CD4-positive, alpha-beta T cell treated with Interleukin-4 for 1 hour (primary cell): Measurements from ENCODE around the gene USF3.
A peak's percentile ranks its signal among the peaks of the same experiment; 100 is the strongest.

ENCODE experiments used
- DNase-seq, 2 donors: peaks; one replicate each; pipeline ENCODE4 v3.0.0-alpha.2; 2020 to 2022

USF3 gene

DNA sequence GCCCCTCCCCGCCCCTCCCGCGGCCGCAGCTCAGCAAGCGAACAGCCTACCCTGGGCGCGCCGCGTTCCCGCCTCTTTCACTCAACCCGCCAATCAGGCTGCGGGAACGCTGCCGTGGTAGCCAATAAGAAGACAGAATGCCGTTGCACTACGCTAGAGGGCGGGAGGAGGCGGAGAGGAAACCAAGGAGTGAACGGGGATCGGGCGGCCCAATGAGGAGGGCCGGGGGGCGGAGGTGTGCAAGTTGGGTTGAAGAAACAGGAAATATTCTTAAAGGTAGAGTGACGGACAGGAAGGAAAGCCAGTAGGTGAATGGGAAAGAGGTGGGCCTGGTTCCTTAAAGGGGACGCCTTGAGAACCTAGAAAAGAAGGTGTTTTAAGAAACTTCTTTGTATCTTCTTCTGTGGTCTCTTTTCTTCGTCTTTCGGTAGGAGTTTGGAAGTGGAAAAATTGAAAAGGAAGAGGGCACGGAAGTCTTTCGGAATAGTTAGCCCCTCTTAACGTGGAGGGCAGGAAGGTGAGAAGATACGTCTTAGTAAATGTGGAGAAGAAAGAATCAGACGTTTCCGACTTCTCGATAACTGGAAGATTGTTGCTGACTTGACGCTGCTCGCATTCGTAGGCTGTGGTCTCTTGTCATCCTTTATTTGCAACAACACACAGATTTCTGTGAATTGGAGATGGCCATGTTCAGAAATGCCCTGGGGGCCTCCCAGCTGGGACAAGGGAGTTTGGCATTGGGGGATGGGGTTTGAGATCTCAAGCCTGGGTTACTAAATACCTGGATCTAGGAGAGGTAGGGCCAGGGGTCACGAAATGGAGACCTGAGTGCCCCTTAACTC, 437 bp upstream of the USF3 start:
- peak; percentile 99 to 100 for DNase-seq

DNA sequence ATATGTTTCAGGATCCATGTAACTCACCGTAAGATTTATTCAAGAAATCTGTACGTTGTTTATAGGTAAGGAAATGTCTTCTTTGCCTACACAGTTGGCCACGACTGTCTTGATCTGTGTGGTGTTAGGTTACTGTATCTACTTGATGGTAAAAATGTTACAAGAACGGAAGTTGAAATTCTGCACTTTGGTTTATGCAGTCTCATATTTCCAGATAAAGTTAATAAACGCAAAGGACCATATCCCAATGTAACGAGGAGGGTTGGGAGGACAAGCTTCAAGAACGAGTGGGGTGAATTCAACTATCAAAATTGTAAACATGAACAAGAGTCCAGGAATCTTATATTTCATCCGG, 1.0 kb downstream of the USF3 start:
- no peak for DNase-seq

DNA sequence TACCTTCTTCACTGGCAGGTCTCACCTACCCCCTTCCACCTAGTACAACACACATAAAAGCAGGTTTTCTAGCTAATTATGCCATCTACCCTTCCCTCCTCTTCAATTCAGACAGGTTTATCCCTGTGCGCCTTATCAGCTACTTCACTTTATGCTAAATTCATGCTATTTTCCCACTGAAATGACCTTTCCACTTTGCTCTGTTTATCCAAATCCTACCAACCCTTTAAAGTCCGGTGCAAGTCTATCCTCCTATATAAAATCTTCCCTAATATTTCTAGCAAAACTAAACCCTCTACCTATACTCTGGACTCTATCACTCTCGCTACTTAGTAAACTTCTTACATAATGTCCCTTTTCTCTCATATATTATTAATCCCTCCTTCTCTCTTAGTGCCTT, 6.0 kb downstream of the USF3 start:
- DNase-seq, result no peak

DNA sequence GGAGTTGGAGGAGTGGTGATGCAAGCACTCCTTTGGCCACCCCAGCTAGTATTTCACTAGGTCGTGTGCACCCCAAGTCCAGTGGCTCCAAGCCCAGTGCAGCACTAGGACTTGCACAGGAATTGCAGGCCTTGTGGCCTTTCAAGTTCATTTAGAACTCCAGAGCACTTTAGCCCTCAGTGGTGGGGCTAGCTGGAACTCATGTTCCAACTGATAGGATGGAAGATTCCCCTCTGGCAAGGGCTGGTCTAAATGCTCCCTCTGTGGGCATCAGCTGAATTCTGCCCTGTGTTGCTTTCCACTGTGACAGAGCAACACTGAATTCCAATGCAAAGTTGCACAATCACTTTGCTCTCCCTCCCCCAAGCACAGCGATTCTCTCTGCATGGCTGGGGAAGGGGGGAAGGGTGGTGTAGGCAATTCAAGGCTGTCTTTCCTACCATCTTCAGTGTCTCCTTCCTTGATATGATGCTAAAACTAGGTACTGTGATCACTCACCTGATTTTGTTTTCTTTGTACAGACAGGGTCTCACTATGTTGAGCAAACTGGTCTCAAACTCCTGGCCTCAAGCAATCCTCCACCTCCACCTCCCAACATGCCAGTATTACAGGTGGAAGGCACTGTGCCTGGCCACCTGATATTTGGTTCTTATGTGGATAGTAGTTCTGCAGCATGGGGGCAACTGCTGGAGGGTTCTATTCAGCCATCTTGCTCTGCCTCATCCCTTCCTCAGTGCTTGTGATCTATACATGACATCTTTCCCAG, 10.3 kb downstream of the USF3 start:
- no peak for DNase-seq

DNA sequence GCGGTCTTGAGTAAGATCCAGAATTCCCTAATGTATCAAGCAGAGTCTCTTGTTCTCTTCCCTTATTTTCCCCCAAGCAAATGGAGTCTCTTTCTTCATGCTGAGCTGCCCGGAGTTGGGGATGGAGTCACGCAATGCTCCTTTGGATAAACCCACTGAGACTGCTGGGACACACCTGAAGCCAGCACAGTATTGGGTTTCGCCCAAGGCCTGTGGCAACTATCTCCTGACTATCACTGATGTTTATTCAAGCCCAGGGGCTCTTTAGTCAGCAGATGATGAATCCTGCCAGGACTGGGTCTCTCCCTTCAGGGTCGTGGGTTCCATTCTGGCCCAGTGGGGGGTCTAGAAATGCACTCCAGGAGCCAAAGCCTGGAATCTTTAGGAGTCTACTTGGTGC, 11.3 kb downstream of the USF3 start:
- DNase-seq, result no peak

DNA sequence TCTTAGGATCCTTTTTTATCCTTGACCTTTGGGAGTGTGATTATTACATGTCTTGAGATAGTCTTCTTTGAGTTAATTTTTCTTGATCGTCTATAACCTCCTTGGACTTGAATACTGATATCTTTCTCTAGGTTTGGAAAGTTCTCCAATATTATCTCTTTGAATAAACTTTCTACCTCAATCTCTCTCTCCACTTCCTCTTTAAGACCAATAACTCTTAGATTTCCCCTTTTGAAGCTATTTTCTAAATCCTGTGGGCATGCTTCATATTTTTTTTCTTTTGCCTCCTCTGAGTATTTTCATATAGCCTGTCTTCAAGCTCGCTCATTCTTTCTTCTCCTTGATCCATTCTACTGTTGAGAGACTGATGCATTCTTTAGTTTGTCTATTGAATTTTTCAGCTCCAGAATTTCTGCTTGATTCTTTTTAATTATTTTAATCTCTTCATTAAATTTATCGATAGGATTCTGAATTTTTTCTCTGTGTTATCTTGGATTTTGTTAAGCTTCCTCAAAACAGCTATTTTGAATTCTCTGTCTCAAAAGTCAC, 12.1 kb downstream of the USF3 start:
- DNase-seq, result no peak

DNA sequence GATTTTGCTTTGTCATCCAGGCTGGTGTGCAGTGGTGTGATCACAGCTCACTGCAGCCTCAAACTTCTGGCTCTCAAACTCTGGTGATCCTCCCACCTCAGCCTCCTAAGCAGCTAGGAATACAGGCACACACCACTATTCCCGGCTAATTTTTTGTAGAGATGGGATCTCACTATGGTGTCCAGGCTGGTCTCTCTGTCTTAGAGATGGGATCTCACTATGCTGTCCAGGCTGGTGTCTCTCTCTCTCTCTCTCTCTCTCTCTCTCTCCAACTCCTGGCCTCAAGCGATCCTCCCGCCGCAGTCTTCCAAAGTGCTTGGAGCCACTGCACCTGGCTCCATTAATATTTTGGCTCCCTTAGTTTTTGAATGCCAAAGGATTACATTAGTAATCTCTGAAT, 17.7 kb downstream of the USF3 start:
- no peak for DNase-seq

DNA sequence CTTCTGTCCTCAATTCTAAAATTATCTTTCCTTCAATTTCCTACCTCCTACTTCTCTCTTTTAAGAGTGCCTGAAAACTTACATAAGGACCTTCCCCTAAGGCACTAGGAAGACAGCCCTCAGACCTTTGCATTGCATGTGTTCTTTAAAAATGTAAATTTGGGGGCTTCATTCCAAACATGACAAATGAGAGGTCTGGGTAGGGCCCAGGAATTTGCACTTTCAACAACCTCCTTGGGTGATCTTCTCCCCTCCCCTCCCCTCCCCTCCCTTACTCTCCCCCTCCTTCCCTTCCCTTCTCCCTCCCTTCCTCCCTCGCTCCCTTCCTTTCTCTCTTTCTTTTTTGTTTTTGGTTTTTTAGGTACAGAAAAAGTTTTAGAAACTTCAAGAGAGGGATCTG, 18.7 kb downstream of the USF3 start:
- no peak for DNase-seq

DNA sequence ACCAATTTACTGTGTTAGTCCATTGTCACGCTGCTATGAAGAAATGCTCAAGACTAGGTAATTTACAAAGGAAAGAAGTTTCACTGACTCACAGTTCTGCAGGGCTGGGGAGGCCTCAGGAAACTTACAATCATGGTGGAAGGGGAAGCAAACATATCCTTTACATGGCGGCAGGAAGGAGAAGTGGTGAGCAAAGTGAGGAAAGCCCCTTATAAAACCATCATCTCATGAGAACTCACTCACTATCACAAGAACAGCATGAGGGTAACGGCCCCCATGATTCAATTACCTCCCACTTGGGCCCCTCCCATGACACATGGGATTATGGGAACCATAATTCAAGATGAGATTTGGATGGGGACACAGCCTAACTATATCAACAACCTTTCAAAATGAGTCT, 20.2 kb downstream of the USF3 start:
- DNase-seq, result peak in 1 of 2 donors; percentile 23

DNA sequence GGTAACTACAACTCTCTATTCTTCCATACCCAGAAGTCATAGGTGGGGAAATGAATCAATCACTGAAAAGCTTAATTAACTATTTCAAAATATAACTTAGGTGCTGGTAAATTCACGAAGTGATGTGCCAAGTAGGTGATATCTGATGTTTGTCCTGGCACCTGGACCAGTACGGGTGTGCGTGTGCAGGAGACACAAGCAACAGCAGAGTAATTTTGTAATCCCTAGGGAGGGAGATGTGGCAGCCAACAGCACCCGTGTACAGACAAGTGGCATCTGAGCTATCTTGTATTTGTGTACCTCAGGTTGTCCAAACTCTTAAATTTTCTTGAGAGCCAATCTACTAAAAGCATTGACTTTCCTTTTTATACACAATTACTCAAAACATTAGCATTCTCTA, 22.8 kb downstream of the USF3 start:
- DNase-seq, result no peak

DNA sequence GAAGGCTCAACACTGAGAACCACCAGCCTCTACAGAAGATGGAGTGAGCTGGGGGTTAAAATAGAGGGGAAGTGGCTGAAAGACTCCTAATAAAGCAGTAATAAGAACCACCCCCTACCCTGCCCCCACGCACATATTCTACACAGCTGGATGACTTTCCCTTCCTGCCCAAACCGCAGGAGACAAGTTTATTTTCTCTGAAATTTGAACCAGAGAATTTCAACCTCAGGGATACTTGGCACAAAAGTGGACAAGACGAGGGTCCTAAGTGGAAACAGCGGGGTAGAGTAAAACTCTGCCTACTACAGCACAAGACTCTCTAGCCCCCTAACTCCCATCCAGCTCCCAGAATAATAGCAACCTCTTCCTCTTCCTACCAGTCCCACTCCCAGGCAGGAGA, 28.4 kb downstream of the USF3 start:
- DNase-seq, result no peak

DNA sequence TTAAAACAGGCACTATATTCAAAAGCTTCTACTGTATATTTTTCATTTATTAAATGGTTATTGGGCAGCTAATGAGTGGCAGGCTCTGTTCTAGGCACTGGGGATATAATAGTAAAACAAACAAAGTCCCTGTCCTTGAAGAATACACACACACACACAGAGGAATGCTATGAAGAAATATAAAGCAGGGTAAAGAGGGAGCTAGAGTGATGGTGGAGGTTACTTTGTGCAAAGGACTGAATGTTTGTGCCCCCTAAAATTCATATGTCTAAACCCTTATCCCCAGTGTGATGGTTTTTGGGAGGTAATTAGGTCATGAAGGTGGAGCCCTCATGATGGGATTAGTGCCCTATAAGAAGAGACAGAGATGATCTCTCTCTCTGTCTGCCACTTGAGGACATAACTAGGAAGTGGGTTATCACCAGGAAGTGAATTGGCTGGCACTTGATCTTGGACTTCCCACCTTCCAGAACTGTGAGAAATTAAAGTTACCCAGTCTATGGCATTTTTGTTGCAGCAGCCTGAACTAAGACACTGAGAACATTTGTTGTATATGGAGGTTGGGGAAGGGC, 31.8 kb downstream of the USF3 start:
- DNase-seq, result no peak

DNA sequence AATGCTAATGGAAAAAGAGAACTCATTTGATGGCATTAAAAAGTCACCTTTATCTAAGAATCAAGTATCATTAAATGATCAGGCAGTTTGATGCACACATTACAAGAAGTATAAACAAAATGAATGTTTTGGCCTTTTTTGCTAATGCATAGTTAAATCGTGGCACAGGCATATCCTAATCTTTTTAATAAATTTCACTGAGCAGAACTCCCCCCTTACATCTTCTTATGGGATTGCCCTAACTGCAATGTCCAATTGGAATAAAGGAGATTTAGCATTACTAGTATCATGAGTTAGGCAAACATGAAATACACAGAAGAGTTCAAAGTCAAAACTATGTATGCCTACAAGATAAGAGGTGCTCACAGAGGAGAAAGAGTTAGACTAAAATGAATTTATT, 32.7 kb downstream of the USF3 start:
- DNase-seq, result no peak

DNA sequence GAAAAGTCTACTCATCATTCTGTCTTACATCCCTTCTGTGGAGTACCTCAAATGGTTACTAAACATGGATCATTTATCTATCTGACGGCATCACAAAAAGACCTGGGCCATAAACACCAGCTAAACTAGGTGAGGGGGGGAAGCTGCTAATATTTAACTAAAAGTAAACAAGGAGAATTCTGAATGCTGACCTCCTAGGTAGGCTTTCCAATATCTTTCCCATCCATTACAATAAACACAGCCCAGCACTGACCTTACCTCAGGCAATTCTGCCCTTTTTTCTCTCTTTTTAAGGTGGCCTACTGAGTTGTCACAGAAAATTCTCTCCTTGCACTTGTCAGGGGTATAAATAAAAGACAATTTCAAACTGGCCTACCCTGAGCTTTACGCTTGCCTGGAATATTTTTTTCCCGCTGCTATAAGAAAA, 33.1 kb downstream of the USF3 start:
- DNase-seq, result no peak

DNA sequence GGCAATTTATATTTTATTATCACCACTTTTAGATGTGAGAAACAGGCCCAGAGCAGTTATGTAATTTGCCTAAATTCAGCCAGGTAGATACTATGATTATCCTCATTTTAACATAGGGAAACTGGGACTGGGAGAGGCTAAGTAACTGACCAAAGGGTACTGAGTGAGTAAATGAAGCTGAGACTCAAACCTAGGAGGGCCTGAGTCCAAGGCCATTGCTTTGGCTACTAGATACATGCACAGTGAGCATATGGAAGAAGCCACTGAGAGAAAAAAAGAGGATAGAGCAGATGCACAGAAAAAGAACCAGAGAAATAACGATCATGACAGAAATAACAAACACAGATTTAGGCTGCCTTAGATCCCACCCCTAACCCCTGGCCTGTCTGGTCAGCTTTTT, 33.6 kb downstream of the USF3 start:
- no peak for DNase-seq

DNA sequence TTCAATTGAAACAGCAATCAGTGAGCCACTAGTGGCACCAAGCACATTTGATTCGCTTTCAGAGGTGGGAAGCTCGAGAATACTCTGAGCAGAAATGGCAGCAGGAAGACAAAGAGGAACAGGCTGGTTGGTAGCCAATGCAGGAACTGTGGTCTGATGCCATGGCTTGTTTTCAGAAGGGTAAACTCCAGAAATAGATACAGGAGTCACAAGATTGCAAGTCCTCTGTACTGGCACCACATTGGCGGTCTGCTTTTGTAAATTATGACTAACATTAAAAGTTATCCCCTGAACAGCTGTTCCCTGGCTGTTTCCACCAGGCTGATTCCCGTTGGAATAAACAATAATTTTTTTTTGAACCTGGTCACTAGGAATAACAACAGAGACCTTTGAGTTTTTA, 35.5 kb downstream of the USF3 start:
- peak in 1 of 2 donors; percentile 21 for DNase-seq

DNA sequence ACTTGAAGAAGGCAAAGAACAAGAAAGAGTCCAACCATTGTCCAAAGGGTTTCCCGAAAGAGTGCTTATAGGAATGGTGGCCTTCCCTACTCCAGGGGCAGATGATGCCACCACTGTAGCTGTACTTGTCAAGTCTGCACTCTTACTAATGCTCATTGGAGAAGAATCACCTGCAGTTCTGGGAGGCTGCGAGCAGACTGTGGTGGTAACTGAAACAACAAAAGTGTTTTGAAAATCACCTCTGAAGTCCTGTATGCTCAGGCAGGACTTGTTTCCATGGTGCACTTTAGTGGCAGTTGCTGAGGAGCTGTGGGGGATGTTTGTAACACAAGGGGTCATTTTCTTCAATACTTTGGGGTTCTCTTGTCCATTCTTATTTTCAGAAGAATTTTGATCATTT, 36.0 kb downstream of the USF3 start:
- no peak for DNase-seq

DNA sequence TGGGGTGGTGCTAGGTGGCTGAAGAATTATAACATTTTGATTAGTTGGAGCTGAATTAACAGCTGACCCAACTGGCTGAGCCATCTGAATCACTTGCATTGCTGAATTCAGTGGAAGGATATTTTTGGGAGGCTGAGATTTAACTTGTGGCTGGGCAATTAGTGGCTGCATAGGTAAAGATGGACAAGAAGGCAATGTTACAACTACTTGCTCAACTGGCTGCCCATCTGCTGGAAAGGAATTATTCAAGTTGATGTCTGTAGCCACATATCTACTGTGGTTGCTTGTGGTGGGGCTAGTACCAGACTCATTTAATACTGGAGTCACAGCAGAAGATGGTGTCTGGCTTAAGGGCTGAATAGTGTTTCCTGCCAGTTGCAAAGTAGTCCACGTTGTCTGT, 36.4 kb downstream of the USF3 start:
- DNase-seq, result no peak

DNA sequence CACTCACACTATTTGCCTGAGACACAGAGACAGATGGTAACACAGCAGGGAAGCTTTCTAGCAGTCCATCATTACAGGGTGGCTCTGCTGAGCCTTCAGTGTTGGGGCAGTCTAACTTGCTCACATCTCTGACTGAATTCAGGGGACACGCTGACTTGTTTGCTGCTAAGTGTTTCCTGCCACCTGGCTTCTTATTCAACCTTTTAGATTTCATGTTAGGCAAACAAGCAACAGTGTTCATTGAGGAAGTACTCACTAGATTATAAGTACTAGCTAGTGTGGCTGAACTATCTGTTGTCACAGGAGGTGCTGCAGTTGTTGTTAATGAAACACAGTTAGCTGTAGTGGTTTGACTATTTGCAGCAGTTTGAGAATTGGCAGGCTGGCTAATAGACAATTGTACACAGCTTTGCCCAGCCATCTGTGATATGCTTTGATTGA, 37.3 kb downstream of the USF3 start:
- DNase-seq, result peak in 1 of 2 donors; percentile 24

DNA sequence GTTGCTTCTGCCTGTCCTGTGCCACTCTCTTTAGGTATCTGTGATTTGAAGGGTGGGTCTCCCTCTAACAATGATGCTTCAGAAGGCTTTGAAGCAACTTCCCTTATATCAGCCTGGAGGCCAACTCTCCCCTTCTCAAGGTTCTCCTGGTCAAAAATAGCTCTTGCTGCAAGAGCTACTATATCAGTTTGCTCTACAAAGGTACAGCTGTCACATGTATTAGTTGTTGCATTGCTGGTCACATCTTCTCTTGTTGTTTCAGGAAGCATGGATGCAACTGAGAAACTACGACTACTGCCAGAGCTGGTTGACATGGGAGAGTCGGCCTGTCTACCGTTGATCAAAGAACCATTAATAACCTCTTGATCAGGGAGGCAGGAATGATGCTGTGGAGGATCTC, 38.3 kb downstream of the USF3 start:
- DNase-seq, result no peak

DNA sequence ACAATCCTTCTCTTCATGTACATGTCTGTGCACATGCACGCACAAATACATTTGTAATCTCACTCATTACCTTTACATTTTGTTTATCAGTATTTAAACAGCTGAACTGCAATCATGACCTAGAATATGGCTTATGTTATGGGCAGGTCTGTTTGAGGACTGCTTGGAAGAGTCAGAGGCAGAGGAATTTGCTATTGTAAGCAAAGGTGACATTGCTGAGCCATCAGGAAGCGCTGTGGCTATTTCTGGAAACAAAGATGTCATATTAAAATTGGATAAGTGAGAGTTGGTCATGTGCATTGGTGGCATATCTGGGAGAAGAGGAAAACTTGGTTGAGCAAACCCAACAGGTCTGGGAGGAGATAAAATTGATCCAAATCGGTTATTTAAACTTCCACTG, 41.6 kb downstream of the USF3 start:
- DNase-seq, result no peak

DNA sequence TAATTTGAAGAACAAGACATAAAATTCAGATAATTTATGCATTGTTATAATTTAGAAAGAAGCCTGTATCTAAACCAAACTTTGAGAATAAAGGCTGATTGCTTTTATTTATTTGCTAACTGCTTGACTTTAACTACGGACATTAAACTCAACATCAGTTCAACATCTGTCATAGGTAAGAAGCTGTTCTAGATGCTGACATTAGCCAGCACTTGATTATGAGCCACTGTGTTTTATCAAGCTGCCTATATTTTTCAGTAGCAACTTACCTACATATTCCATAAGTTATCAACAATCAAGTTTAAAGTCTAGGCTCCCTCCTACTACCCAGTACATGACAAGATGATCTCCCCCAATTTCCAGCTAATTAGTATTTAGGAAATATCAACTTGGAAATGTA, 42.1 kb downstream of the USF3 start:
- DNase-seq, result no peak

DNA sequence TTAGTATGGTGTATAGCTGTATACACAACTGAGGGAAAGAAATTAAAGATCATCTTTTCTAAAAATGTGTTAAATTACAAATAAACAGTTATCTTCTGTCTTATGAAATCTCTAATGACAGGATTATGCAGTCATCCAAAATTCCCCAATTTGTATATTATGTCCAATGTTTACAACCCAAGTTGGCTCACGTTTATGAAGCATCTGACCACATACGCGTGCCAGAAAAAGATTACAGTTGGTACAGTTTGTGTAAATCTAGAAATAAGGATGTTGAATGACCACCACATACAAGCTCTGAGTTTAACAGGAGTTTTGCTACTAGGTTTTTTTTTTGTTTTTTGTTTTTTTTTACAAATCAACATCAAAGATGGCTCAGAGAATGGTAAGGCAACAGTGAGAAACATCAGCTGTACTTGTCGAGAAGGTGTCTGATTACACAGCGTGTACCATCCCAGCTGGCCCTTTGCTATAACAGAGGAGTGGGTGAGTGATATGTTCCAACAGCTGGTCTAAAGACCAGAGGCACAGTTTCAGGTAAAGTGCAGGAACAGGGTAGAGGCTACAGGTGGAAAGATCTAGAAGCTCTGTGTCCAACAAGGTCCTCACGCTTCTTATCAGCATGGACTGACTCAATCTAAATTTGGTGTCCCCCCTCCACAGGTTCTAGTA, 47.1 kb downstream of the USF3 start:
- DNase-seq, result no peak
